Thoracic aorta (tissue), 2 donors: ENCODE results near the gene GPR61. TPM values are rescaled to one million over a fixed set of nuclear protein-coding genes. Genes with fewer than 3 reads are reported as not detected.
A peak's percentile ranks its signal among the peaks of the same experiment; 100 is the strongest.

Experiments used
- ATAC-seq: fragments of 150-250 bp; one replicate; pipeline ENCODE4 v1.8.0; 2017; ENCODE audit warnings: low read depth; ENCODE audit not compliant: insufficient number of reproducible peaks, low FRiP score
- DNase-seq: peaks from one replicate; pipeline ENCODE4 v3.0.0-alpha.2; 2020; ENCODE audit warnings: low spot score
- H3K27ac ChIP-seq, 2 donors: fragments of 200-600 bp; sonication (generic); 1 replicate in 1 of 2; 2 replicates in 1 of 2; pipeline ENCODE4 v1.5.1; 2016; ENCODE audit warnings: mild to moderate bottlenecking in 2 of 2, moderate library complexity in 2 of 2
- H3K27me3 ChIP-seq: fragments of 200-600 bp; sonication (generic); replicated peaks from 2 replicates; pipeline ENCODE4 v1.6.0; 2016; ENCODE audit warnings: mild to moderate bottlenecking; ENCODE audit not compliant: insufficient read depth
- H3K36me3 ChIP-seq: fragments of 200-600 bp; sonication (generic); one replicate; pipeline ENCODE4 v1.5.1; 2016
- H3K4me1 ChIP-seq, 2 donors: fragments of 200-600 bp; sonication (generic); 1 replicate in 1 of 2; 2 replicates in 1 of 2; pipeline versions ENCODE4 v1.5.1 to v1.6.0; 2016; ENCODE audit warnings: low read depth in 2 of 2, mild to moderate bottlenecking in 1 of 2; ENCODE audit not compliant: control insufficient read depth in 1 of 2
- H3K4me3 ChIP-seq: fragments of 200-600 bp; sonication (generic); 2 replicates; pipeline ENCODE4 v1.5.1; 2016; ENCODE audit warnings: mild to moderate bottlenecking
- H3K9me3 ChIP-seq: fragments of 200-600 bp; sonication (generic); 2 replicates; pipeline ENCODE4 v1.5.1; 2016
- total RNA-seq, 2 donors: library from RNA; depleted of rRNA; stranded (reverse); fragments of >200 nt; gene quantifications; one replicate each; pipeline versions ENCODE4 v1.1.0 to v1.2.3, GENCODE V29; 2016
- TF ChIP-seq, protein P1 (sequence below): fragments of 200-600 bp; sonication (generic); IDR thresholded peaks from one replicate; pipeline ENCODE4 v1.5.1; 2019; ENCODE audit warnings: antibody characterized with exemption

GPR61 gene, protein sequence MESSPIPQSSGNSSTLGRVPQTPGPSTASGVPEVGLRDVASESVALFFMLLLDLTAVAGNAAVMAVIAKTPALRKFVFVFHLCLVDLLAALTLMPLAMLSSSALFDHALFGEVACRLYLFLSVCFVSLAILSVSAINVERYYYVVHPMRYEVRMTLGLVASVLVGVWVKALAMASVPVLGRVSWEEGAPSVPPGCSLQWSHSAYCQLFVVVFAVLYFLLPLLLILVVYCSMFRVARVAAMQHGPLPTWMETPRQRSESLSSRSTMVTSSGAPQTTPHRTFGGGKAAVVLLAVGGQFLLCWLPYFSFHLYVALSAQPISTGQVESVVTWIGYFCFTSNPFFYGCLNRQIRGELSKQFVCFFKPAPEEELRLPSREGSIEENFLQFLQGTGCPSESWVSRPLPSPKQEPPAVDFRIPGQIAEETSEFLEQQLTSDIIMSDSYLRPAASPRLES
- not detected for total RNA-seq

GRCh38 chr1:109539676-109540075 is at the start of gene GPR61:
GPR61 (plus strand) TSS chr1:109539872; CDS start chr1:109543023, 3,151 bp downstream.
- Histone ChIP-seq H3K27me3 (no peaks in the 10 kb centered on the region), H3K4me1 (peaks cover 0 to 7% of the 10 kb centered on the region in 2 donors), H3K27ac (no peak within 1 kb of the TSS), H3K36me3 (no peaks in the 10 kb centered on the region), H3K4me3 (no peak within 1 kb of the TSS), H3K9me3 (no peaks in the 10 kb centered on the region)
- TF ChIP-seq, protein P1, sequence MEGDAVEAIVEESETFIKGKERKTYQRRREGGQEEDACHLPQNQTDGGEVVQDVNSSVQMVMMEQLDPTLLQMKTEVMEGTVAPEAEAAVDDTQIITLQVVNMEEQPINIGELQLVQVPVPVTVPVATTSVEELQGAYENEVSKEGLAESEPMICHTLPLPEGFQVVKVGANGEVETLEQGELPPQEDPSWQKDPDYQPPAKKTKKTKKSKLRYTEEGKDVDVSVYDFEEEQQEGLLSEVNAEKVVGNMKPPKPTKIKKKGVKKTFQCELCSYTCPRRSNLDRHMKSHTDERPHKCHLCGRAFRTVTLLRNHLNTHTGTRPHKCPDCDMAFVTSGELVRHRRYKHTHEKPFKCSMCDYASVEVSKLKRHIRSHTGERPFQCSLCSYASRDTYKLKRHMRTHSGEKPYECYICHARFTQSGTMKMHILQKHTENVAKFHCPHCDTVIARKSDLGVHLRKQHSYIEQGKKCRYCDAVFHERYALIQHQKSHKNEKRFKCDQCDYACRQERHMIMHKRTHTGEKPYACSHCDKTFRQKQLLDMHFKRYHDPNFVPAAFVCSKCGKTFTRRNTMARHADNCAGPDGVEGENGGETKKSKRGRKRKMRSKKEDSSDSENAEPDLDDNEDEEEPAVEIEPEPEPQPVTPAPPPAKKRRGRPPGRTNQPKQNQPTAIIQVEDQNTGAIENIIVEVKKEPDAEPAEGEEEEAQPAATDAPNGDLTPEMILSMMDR: no peak
- no peak for DNase-seq
- ATAC-seq: no peak

DNA sequence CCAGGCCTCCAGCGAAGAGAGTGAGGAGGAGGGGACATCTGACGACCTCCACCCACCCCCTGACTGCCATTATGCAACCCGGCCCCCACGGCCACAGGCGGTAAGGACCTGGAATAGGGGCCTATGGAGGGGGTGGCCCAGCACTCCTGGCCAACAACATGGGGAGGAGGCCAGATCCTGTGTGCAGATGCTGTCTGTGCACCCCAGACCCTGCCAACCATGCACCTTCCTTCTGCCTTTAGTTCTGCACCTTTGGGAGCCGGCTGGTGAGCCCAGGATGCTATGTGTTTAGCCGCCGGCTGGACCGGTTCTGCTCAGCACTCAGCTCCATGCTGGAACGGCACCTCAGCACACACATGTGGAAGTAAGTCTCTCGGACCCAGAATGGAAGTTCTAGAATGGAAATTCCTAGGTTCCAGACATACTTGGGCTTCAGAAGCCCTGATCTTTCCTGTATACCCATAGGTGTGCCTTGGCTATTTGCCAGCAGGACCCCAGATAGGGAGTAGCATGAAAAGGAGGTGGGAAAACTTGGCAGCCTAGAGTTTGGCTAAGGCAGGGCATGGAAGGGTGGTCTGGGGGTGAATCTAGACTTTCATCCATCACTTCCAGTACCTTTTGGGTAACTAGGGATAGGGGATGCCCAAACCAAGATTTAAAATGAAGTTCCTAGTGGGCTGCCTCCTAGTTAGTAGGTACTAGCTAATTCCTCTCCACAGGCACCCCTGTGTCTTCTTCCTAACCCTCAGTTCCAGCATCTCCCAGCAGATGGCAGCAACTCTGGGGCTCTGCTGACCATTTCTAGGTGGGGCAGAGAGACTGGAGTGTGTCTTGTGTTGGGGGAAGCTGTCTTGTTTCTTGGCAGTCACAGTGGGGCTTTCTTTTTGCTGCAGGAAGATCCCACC is 49.4 kb upstream of the GPR61 start:
- H3K27me3 ChIP-seq: no peaks in the 10 kb centered on the region
- no peak overlapping the region for H3K4me3 ChIP-seq
- ATAC-seq (no peak), DNase-seq (no peak)
- H3K4me1 ChIP-seq: peaks cover 8 to 21% of the 10 kb centered on the region in 2 donors
- TF ChIP-seq, protein P1: peak; percentile 70
- H3K9me3 ChIP-seq: no peaks in the 10 kb centered on the region
- no peak overlapping the region for H3K27ac ChIP-seq
- H3K36me3 ChIP-seq: peaks cover 3% of the 10 kb centered on the region

DNA sequence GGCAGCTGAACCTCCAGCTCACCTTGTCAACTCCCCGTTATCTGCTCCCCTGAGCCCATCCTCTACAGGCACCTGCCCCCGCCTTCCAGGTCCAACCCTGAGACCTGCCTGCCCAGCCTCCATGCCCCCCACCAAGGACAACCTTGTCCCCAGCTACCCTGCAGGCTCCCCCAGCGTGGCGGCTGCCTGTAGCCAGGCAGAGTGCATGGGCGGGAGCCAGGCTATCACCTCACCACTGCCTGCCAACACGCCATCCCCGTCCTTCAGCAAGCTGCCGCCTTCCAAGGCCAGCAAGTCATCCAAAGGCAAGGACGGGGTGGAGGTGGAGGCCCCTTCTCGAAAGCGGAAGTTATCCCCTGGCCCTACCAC is 48.8 kb upstream of the GPR61 start:
- Histone ChIP-seq H3K4me1 (peaks cover 8 to 22% of the 10 kb centered on the region in 2 donors), H3K27me3 (no peaks in the 10 kb centered on the region), H3K4me3 (no peak overlapping the region), H3K9me3 (no peaks in the 10 kb centered on the region), H3K27ac (no peak overlapping the region), H3K36me3 (peaks cover 6% of the 10 kb centered on the region)
- ATAC-seq (no peak), DNase-seq (no peak)
- TF ChIP-seq, protein P1: no peak

DNA sequence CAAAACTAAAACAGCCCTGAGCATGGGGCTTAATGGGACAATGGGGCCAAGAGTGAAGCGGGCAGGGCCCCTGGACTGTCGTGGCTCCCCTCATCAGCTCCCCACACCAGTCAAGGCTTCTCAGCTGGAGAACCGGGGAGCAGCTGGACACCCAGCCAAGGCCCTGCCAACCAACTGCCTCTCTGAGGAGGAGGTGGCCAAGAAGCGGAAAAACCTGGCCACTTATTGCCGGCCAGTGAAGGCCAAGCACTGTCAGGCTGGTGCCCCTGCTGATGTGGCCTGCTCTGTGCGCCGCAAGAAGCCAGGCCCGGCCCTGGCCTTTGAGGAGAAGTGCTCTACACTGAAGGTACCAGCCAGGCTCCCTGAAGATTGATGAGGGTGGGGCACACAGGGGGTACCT is 48.3 kb upstream of the GPR61 start:
- Histone ChIP-seq H3K4me1 (peaks cover 8 to 26% of the 10 kb centered on the region in 2 donors), H3K36me3 (peaks cover 10% of the 10 kb centered on the region), H3K4me3 (no peak overlapping the region), H3K9me3 (no peaks in the 10 kb centered on the region), H3K27me3 (no peaks in the 10 kb centered on the region), H3K27ac (no peak overlapping the region)
- DNase-seq: no peak
- ATAC-seq: no peak
- TF ChIP-seq, protein P1: no peak

DNA sequence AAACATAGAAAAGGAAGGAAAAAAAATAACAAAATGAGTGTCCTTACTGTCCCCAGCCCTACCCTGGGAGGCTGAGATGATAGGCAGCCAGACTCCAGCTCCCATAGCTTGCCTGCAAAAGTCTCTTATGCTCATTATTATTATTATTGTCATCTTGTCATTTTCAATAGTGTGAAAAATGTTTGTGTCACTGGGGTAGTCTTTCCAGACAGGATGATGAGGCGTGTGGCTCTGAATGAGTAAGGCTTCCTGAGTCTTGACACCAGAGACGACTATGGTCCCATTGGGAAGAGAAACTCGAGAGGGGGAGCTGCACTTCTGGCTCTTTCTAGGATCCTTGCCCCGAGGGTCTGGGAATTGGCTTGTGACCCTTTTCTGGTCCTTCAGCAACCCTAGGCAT is 46.9 kb upstream of the GPR61 start:
- H3K4me1 ChIP-seq: peaks cover 8 to 26% of the 10 kb centered on the region in 2 donors
- peaks cover 22% of the 10 kb centered on the region for H3K36me3 ChIP-seq
- no peak for ATAC-seq
- H3K9me3 ChIP-seq: no peaks in the 10 kb centered on the region
- no peak for DNase-seq
- TF ChIP-seq, protein P1: no peak
- H3K27me3 ChIP-seq: no peaks in the 10 kb centered on the region
- peak overlapping the region in 1 of 2 donors; percentile 80 for H3K27ac ChIP-seq
- H3K4me3 ChIP-seq: no peak overlapping the region
